GM21381 (cell line): Measurements from ENCODE around the gene CHIC1.
"Not testable (repeated sequence)": the region's sequence is repeated elsewhere in the genome, so short reads cannot be mapped to it uniquely, and the experiment has no call there.

ENCODE experiments used
- ATAC-seq: cut with Tn5 transposase; IDR thresholded peaks from one replicate; pipeline ENCODE4 v1.9.1; 2021; ENCODE audit warnings: mild to moderate bottlenecking, moderate library complexity; ENCODE audit not compliant: unreplicated experiment

The CHIC1 gene

GRCh38 chrX:73562984-73563737 is at the start of gene CHIC1:
TSS of gene CHIC1 (plus strand) at chrX:73563197. CDS start at chrX:73563285, 88 bp downstream.
- ATAC-seq, result peak; percentile 56

- ATAC-seq, result not testable (repeated sequence)
These were observed 40.2 kb upstream of the CHIC1 start for GRCh38 chrX:73522823-73523222.

GRCh38 chrX:73524906-73525305 is 38.1 kb upstream of the CHIC1 start:
- ATAC-seq, result no peak

GRCh38 chrX:73525928-73526690 is 36.9 kb upstream of the CHIC1 start:
- ATAC-seq, result no peak

- not testable (repeated sequence) for ATAC-seq
These were observed 31.3 kb upstream of the CHIC1 start for GRCh38 chrX:73531655-73532054.

GRCh38 chrX:73556159-73556558 is 6.8 kb upstream of the CHIC1 start:
- no peak for ATAC-seq

GRCh38 chrX:73561801-73562200 is 1.2 kb upstream of the CHIC1 start:
- no peak for ATAC-seq

- no peak for ATAC-seq
These were observed 539 bp upstream of the CHIC1 start for GRCh38 chrX:73562458-73562857.

- ATAC-seq, result peak; percentile 29
These were observed 706 bp downstream of the CHIC1 start for GRCh38 chrX:73563738-73564068.

GRCh38 chrX:73577361-73577760 is 14.4 kb downstream of the CHIC1 start:
- ATAC-seq, result no peak

GRCh38 chrX:73581002-73581628 is 18.1 kb downstream of the CHIC1 start:
- ATAC-seq, result no peak

GRCh38 chrX:73597758-73598157 is 34.8 kb downstream of the CHIC1 start:
- not testable (repeated sequence) for ATAC-seq

- ATAC-seq, result no peak
These were observed 52.0 kb downstream of the CHIC1 start for GRCh38 chrX:73615022-73615421.

GRCh38 chrX:73641669-73642068 is 78.7 kb downstream of the CHIC1 start:
- not testable (repeated sequence) for ATAC-seq

GRCh38 chrX:73647212-73647611 is 84.2 kb downstream of the CHIC1 start:
- no peak for ATAC-seq

- ATAC-seq, result no peak
These were observed 84.8 kb downstream of the CHIC1 start for GRCh38 chrX:73647632-73648322.

- not testable (repeated sequence) for ATAC-seq
These were observed 98.3 kb downstream of the CHIC1 start for GRCh38 chrX:73661322-73661721.

- no peak for ATAC-seq
These were observed 105.8 kb downstream of the CHIC1 start for GRCh38 chrX:73668779-73669178.

- ATAC-seq, result no peak
These were observed 118.4 kb downstream of the CHIC1 start for GRCh38 chrX:73681408-73681807.

GRCh38 chrX:73683236-73683859 is 120.4 kb downstream of the CHIC1 start:
- no peak for ATAC-seq

- not testable (repeated sequence) for ATAC-seq
These were observed 144.0 kb downstream of the CHIC1 start for GRCh38 chrX:73707014-73707413.
